Keratinocyte (primary cell): Measurements from ENCODE around the gene PRR20G. TPM values are rescaled to one million over a fixed set of nuclear protein-coding genes. Genes with fewer than 3 reads are reported as not detected.

Experiments used
- DNase-seq: peaks from one replicate; pipeline ENCODE4 v3.0.0-alpha.2; 2011; ENCODE audit warnings: low read depth, missing footprints, low spot score
- FAIRE-seq: peaks from 2 replicates; lab custom pipeline; 2011; peaks lifted over from hg19 to GRCh38; lab: Jason Lieb, UNC
- H2AFZ ChIP-seq: 2 replicates; pipeline ENCODE4 v1.6.0; 2012; ENCODE audit warnings: low read length, control low read depth, inconsistent platforms; ENCODE audit not compliant: control insufficient read depth
- H3K27ac ChIP-seq: 2 replicates; pipeline ENCODE4 v1.5.1; 2011; ENCODE audit warnings: low read length; ENCODE audit not compliant: control insufficient read depth, insufficient read depth
- H3K27me3 ChIP-seq: 3 replicates; pipeline ENCODE4 v1.6.0; 2011; ENCODE audit warnings: low read length; ENCODE audit not compliant: control insufficient read depth, insufficient read depth; ENCODE audit errors: extremely low read depth
- H3K36me3 ChIP-seq, 2 experiments: 2 replicates in 1 of 2; 3 replicates in 1 of 2; pipeline ENCODE4 v1.5.1; 2011; ENCODE audit warnings: low read length in 2 of 2, mild to moderate bottlenecking in 1 of 2; ENCODE audit not compliant: control insufficient read depth in 2 of 2, insufficient read depth in 2 of 2; ENCODE audit errors: extremely low read depth in 1 of 2
- H3K4me1 ChIP-seq: 3 replicates; pipeline ENCODE4 v1.5.1; 2011; ENCODE audit warnings: low read length; ENCODE audit not compliant: control insufficient read depth, insufficient read depth; ENCODE audit errors: extremely low read depth
- H3K4me2 ChIP-seq: 3 replicates; pipeline ENCODE4 v1.6.0; 2011; ENCODE audit warnings: low read depth, low read length; ENCODE audit not compliant: control insufficient read depth, insufficient read depth; ENCODE audit errors: extremely low read depth
- H3K4me3 ChIP-seq, 3 experiments: fragments of 200-600 bp in 1 of 3; sonication (generic) in 1 of 3; 2 replicates in 2 of 3; 3 replicates in 1 of 3; pipeline ENCODE4 v1.5.1; 2011 to 2016; ENCODE audit warnings: low read length in 3 of 3, mild to moderate bottlenecking in 3 of 3, control low read depth in 2 of 3, inconsistent platforms in 1 of 3, low read depth in 1 of 3, mixed read lengths in 1 of 3, mixed run types in 1 of 3, moderate library complexity in 1 of 3; ENCODE audit not compliant: control insufficient read depth in 2 of 3, insufficient read depth in 2 of 3; ENCODE audit errors: extremely low read depth in 1 of 3
- H3K79me2 ChIP-seq: 2 replicates; pipeline ENCODE4 v1.6.0; 2012; ENCODE audit warnings: low read length; ENCODE audit not compliant: control insufficient read depth, insufficient read depth
- H3K9ac ChIP-seq: 3 replicates; pipeline ENCODE4 v1.6.0; 2011; ENCODE audit warnings: low read length; ENCODE audit not compliant: control insufficient read depth, insufficient read depth; ENCODE audit errors: extremely low read depth
- H3K9me1 ChIP-seq: 3 replicates; pipeline ENCODE4 v1.6.0; 2011; ENCODE audit warnings: low read length; ENCODE audit not compliant: control insufficient read depth, insufficient read depth; ENCODE audit errors: extremely low read depth
- H3K9me3 ChIP-seq: 2 replicates; pipeline ENCODE4 v1.5.1; 2012; ENCODE audit warnings: low read depth, low read length; ENCODE audit not compliant: control insufficient read depth
- H4K20me1 ChIP-seq: 3 replicates; pipeline ENCODE4 v1.6.0; 2011; ENCODE audit warnings: low read length; ENCODE audit not compliant: control insufficient read depth, insufficient read depth; ENCODE audit errors: extremely low read depth
- EZH2 ChIP-seq: IDR thresholded peaks from one replicate; pipeline ENCODE4 v1.6.1; 2012; ENCODE audit warnings: inconsistent platforms, mild to moderate bottlenecking, low read length, moderate library complexity
- dilution Hi-C: fragments of 300-500 bp; cut with MboI; formaldehyde crosslinking; loops from one replicate; pipeline ENCODE4 v1.7.0; 2020; ENCODE audit warnings: low sequenced_read_pairs; ENCODE audit not compliant: extremely low pct_ligation_motif_present
- polyA plus RNA-seq, 5 experiments: library from polyadenylated mRNA; depleted of rRNA in 3 of 5; stranded (reverse) in 3 of 5; stranded (forward) in 1 of 5; unstranded in 1 of 5; fragments of >200 nt; gene quantifications; 1 replicate in 1 of 5; 2 replicates in 3 of 5; 3 replicates in 1 of 5; pipeline versions ENCODE4 v1.2.1 to v1.2.3, GENCODE V29; 2011 to 2012; ENCODE audit warnings: missing spikeins in 2 of 5, low read depth in 1 of 5, low replicate concordance in 1 of 5
- TF ChIP-seq, protein P1 (sequence below), 3 experiments: IDR thresholded peaks in 1 of 3; conservative IDR thresholded peaks in 1 of 3; optimal IDR thresholded peaks in 1 of 3; 2 replicates in 2 of 3; 3 replicates in 1 of 3; pipeline versions ENCODE3 to v1.5.1; 2011; ENCODE audit warnings: low read length in 3 of 3, mild to moderate bottlenecking in 3 of 3, moderate library complexity in 2 of 3, control low read depth in 1 of 3, inconsistent platforms in 1 of 3; ENCODE audit not compliant: insufficient read depth in 2 of 3; ENCODE audit errors: extremely low read depth in 1 of 3

PRR20G gene
- polyA plus RNA-seq, 1 donor (not counting 4 experiments of a cell fraction or from before 2014, with no cell fraction given), result not detected

DNA sequence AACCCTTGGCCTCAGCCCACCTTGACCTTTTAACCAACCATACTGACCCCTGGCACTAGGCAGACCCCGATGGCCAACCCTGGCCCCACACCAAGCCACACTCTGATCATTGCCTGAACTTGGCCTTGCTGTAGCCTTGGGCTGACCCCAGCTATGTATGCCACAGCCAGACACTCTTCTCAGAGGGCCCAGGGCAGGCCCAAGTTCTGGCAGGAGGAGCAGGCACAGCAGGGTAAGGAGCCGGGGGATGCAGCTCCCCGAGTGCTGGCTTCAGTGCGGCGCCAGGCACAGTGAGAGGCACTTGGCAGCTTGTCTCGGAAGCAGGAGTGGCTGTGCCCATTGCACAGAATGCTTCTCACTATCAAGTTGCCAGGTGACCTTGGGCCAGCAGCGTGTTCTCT, 22.3 kb downstream of the PRR20G start:
- no peak overlapping the region for H3K4me3 ChIP-seq
- H3K27me3 ChIP-seq, result peaks cover 5% of the 10 kb centered on the region
- dilution Hi-C loops, result no loop called here
- DNase-seq (no peak), FAIRE-seq (no peak)
- no peak overlapping the region for H3K27ac ChIP-seq
- TF ChIP-seq, protein P1, sequence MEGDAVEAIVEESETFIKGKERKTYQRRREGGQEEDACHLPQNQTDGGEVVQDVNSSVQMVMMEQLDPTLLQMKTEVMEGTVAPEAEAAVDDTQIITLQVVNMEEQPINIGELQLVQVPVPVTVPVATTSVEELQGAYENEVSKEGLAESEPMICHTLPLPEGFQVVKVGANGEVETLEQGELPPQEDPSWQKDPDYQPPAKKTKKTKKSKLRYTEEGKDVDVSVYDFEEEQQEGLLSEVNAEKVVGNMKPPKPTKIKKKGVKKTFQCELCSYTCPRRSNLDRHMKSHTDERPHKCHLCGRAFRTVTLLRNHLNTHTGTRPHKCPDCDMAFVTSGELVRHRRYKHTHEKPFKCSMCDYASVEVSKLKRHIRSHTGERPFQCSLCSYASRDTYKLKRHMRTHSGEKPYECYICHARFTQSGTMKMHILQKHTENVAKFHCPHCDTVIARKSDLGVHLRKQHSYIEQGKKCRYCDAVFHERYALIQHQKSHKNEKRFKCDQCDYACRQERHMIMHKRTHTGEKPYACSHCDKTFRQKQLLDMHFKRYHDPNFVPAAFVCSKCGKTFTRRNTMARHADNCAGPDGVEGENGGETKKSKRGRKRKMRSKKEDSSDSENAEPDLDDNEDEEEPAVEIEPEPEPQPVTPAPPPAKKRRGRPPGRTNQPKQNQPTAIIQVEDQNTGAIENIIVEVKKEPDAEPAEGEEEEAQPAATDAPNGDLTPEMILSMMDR (optimal IDR thresholded peaks at IDR 0.05 in 1 of 3, IDR thresholded peaks at IDR 0.05 in 1 of 3, conservative IDR thresholded peaks at IDR 0.05 in 1 of 3; ENCODE audit: extremely low read depth in 1 of 3, insufficient read depth in 2 of 3, low read length in 3 of 3), result no peak
- no peaks in the 10 kb centered on the region for H3K9me1 ChIP-seq
- no peaks in the 10 kb centered on the region for H3K4me1 ChIP-seq
- H4K20me1 ChIP-seq, result no peaks in the 10 kb centered on the region
- H3K9ac ChIP-seq, result no peak overlapping the region
- H3K4me2 ChIP-seq, result no peak overlapping the region
- H3K9me3 ChIP-seq, result no peaks in the 10 kb centered on the region
- H3K36me3 ChIP-seq, result no peaks in the 10 kb centered on the region
- no peak overlapping the region for H2AFZ ChIP-seq
- H3K79me2 ChIP-seq, result no peaks in the 10 kb centered on the region

DNA sequence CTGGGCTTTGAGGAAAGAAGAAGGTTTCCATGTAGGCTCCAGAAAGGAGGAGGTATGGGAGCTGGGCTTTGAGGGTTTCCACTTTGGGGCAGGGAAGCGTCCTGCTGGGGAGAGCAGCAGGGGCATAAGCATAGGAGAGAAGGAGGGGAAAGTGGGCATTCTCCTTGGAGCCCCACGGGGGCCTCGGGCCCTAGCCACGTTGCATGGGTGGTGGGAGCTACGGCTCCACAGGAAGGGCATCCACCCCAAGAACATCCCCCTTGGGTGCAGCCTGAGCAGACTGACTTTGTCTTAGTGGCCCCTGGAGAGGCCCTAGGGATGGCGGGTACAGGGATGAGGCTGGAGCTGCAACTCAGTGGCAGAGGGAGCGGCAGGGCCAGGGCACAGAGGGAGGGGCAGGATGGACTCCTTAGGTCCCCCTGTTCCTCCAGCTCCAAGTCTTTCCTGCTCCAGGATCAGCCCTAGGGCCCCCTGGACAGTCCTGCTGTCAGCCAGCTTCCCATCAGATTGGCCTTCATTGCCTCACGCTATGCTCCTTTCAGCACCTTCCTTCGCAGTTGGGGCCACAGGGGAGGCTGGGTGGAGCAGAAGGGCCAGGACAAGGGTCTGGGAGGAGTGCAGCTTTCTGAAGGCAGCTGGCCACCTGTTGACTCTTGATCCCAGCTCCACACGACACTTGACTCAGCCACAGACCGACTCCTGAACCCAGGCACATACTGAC, 22.9 kb downstream of the PRR20G start:
- no peaks in the 10 kb centered on the region for H3K79me2 ChIP-seq
- H3K9me3 ChIP-seq, result no peaks in the 10 kb centered on the region
- H3K27me3 ChIP-seq, result peaks cover 5% of the 10 kb centered on the region
- no peaks in the 10 kb centered on the region for H4K20me1 ChIP-seq
- no peaks in the 10 kb centered on the region for H3K36me3 ChIP-seq
- H3K9me1 ChIP-seq, result no peaks in the 10 kb centered on the region
- DNase-seq (no peak), FAIRE-seq (no peak)
- no peak overlapping the region for H3K4me2 ChIP-seq
- TF ChIP-seq, protein P1 (optimal IDR thresholded peaks at IDR 0.05 in 1 of 3, IDR thresholded peaks at IDR 0.05 in 1 of 3, conservative IDR thresholded peaks at IDR 0.05 in 1 of 3; ENCODE audit: extremely low read depth in 1 of 3, insufficient read depth in 2 of 3, low read length in 3 of 3), result no peak
- no peak for TF ChIP-seq EZH2
- H3K4me1 ChIP-seq, result no peaks in the 10 kb centered on the region
- dilution Hi-C loops, result no loop called here
- H3K4me3 ChIP-seq, result no peak overlapping the region
- H3K27ac ChIP-seq, result no peak overlapping the region
- H2AFZ ChIP-seq, result no peak overlapping the region
- H3K9ac ChIP-seq, result no peak overlapping the region
